HepG2 (cell line): ENCODE results near the gene HSPB6. TPM values are rescaled to one million over a fixed set of nuclear protein-coding genes. Genes with fewer than 3 reads are reported as not detected.

Experiments
- ATAC-seq: fragments of 200-7000 bp; cut with Tn5 transposase; 3 replicates; pipeline ENCODE4 v1.9.1; 2020; ENCODE audit warnings: mild to moderate bottlenecking, moderate library complexity
- BruUV-seq: library from RNA; stranded (reverse); fragments of 400-500 nt; replicated peaks from 2 replicates; lab custom pipeline; 2021; lab: Mats Ljungman, UMichigan
- CTCF ChIA-PET: fragments of 300-600 bp; formaldehyde crosslinking; extraction: SDS; loops from one replicate; lab custom pipeline; 2021; ENCODE audit warnings: low total read pairs, inconsistent platforms, low intra/inter-chr PET ratio; lab: Yijun Ruan, JAX
- POLR2A ChIA-PET: fragments of 350-600 bp; sonication (Branson Sonifier 250); formaldehyde crosslinking; loops from one replicate; lab custom pipeline; 2020; ENCODE audit warnings: antibody characterized with exemption, inconsistent platforms; lab: Yijun Ruan, JAX
- DNase-seq: peaks from one replicate; pipeline ENCODE4 v3.0.0-alpha.2; 2015; ENCODE audit warnings: low spot score
- FAIRE-seq: peaks from 3 replicates; lab custom pipeline; 2011; peaks lifted over from hg19 to GRCh38; lab: Jason Lieb, UNC
- H2AFZ ChIP-seq: one replicate; pipeline ENCODE4 v1.6.1; 2011; ENCODE audit warnings: low read length, inconsistent platforms
- H3K27ac ChIP-seq: fragments of 300-600 bp; 3 replicates; pipeline ENCODE4 v1.8.0; 2011; ENCODE audit warnings: mixed run types, mild to moderate bottlenecking, mixed read lengths, low read length, inconsistent platforms; ENCODE audit not compliant: insufficient read depth; ENCODE audit errors: extremely low read length
- H3K27me3 ChIP-seq, 2 experiments: fragments of 200-600 bp in 1 of 2; 2 replicates in 1 of 2; 3 replicates in 1 of 2; pipeline versions ENCODE4 v1.6.0 to v1.8.0; 2011; ENCODE audit warnings: low read length in 2 of 2, mild to moderate bottlenecking in 2 of 2, moderate library complexity in 2 of 2, inconsistent platforms in 1 of 2; ENCODE audit not compliant: insufficient read depth in 2 of 2, control insufficient read depth in 1 of 2
- H3K36me3 ChIP-seq, 2 experiments: fragments of 200-600 bp in 1 of 2; replicated peaks in 1 of 2; 2 replicates in 1 of 2; 3 replicates in 1 of 2; pipeline versions ENCODE4 v1.5.1 to v1.8.0; 2011; ENCODE audit warnings: low read length in 2 of 2, inconsistent platforms in 1 of 2; ENCODE audit not compliant: insufficient read depth in 2 of 2, control insufficient read depth in 1 of 2
- H3K4me1 ChIP-seq: 2 replicates; pipeline ENCODE4 v1.5.1; 2012; ENCODE audit warnings: low read length, inconsistent platforms; ENCODE audit not compliant: insufficient read depth
- H3K4me2 ChIP-seq: 2 replicates; pipeline ENCODE4 v1.6.0; 2011; ENCODE audit warnings: low read depth, low read length, inconsistent platforms
- H3K4me3 ChIP-seq, 3 experiments: fragments of 200-600 bp in 1 of 3; sonication (generic), shearing (Covaris generic) in 1 of 3; replicated peaks in 1 of 3; 2 replicates each; pipeline ENCODE4 v1.5.1; 2011 to 2016; ENCODE audit warnings: low read length in 3 of 3, inconsistent platforms in 2 of 3, low read depth in 2 of 3, mild to moderate bottlenecking in 2 of 3, control low read depth in 1 of 3, mixed read lengths in 1 of 3; ENCODE audit not compliant: insufficient read depth in 1 of 3
- H3K79me2 ChIP-seq: one replicate; pipeline ENCODE4 v1.6.1; 2011; ENCODE audit warnings: low read length, inconsistent platforms; ENCODE audit not compliant: insufficient read depth
- H3K9ac ChIP-seq: 2 replicates; pipeline ENCODE4 v1.6.0; 2011; ENCODE audit warnings: mild to moderate bottlenecking, low read depth, low read length, inconsistent platforms; ENCODE audit not compliant: insufficient read depth
- H3K9me3 ChIP-seq: 2 replicates; pipeline ENCODE4 v1.5.1; 2012; ENCODE audit warnings: mild to moderate bottlenecking, low read length
- H4K20me1 ChIP-seq: 2 replicates; pipeline ENCODE4 v1.6.0; 2011; ENCODE audit warnings: inconsistent platforms, mild to moderate bottlenecking, low read length, moderate library complexity; ENCODE audit not compliant: insufficient read depth
- DZIP1 ChIP-seq: sonication (generic); formaldehyde crosslinking; IDR thresholded peaks from 2 replicates; pipeline ENCODE4 v1.5.0; 2020; ENCODE audit warnings: mild to moderate bottlenecking, missing genetic modification reagents
- EP300 ChIP-seq, 3 experiments: sonication (generic) in 1 of 3; formaldehyde crosslinking in 1 of 3; IDR thresholded peaks; 2 replicates each; pipeline versions ENCODE4 v1.5.1 to v1.6.1; 2011 to 2020; ENCODE audit warnings: low read depth in 2 of 3, low read length in 2 of 3, borderline replicate concordance in 1 of 3, improper control_type of control experiment in 1 of 3, mild to moderate bottlenecking in 1 of 3, missing genetic modification reagents in 1 of 3, moderate library complexity in 1 of 3
- HMGA1 ChIP-seq: sonication (generic); formaldehyde crosslinking; conservative IDR thresholded peaks from 2 replicates; pipeline ENCODE4 v1.4.0; 2020; ENCODE audit warnings: missing genetic modification reagents
- HNRNPLL ChIP-seq: fragments of 200-400 bp; formaldehyde crosslinking; IDR thresholded peaks from 2 replicates; pipeline ENCODE4 v1.6.1; 2017; ENCODE audit warnings: mild to moderate bottlenecking, low read depth, low read length; ENCODE audit not compliant: poor library complexity, severe bottlenecking
- MIER3 ChIP-seq: IDR thresholded peaks from 2 replicates; pipeline ENCODE4 v1.6.1; 2016; ENCODE audit warnings: missing compliant biosample characterization, borderline replicate concordance
- NR2F2 ChIP-seq: IDR thresholded peaks from 2 replicates; pipeline ENCODE4 v1.6.1; 2012; ENCODE audit warnings: low read depth, inconsistent platforms, borderline replicate concordance
- PCBP2 ChIP-seq: fragments of 200-400 bp; formaldehyde crosslinking; optimal IDR thresholded peaks from 2 replicates; pipeline ENCODE3; 2018; ENCODE audit warnings: low read length, low read depth; ENCODE audit not compliant: poor library complexity, severe bottlenecking
- TBL1XR1 ChIP-seq: fragments of 150-350 bp; IDR thresholded peaks from 2 replicates; pipeline ENCODE4 v1.6.1; 2014; ENCODE audit warnings: borderline replicate concordance, low read length; ENCODE audit not compliant: partially characterized antibody
- ZBTB20 ChIP-seq: sonication (generic); formaldehyde crosslinking; IDR thresholded peaks from 2 replicates; pipeline ENCODE4 v1.8.1; 2023; ENCODE audit warnings: missing genetic modification reagents, low read depth, mild to moderate bottlenecking, borderline replicate concordance
- ZNF557 ChIP-seq: sonication (generic); formaldehyde crosslinking; IDR thresholded peaks from 2 replicates; pipeline ENCODE4 v1.4.0; 2020; ENCODE audit warnings: missing genetic modification reagents
- WGBS: methylation state at CpG from one replicate; pipeline ENCODE4 v1.1.6; 2017; ENCODE audit warnings: low lambda C conversion rate; 5-methylcytosine and 5-hydroxymethylcytosine counted together
- in situ Hi-C: cut with HindIII; loops from 2 replicates; pipeline ENCODE4 v1.10.0; 2017; ENCODE audit warnings: low pct_unique_long_range_greater_than_20kb; ENCODE audit not compliant: extremely low pct_ligation_motif_present
- intact Hi-C: fragments of 100-400 bp; cut with micrococcal nuclease; formaldehyde crosslinking; loops from one replicate; pipeline ENCODE4 v1.10.0; 2022; ENCODE audit not compliant: unreplicated experiment
- polyA plus RNA-seq, 8 experiments: library from polyadenylated mRNA; depleted of rRNA in 3 of 8; stranded (reverse) in 7 of 8; unstranded in 1 of 8; fragments of >200 nt; fragmentation: Illumina TruSeq in 4 of 8; extraction: Trizol in 4 of 8; gene quantifications; 2 replicates each; pipeline versions ENCODE4 v1.2.1 to v1.2.3, GENCODE V29; 2011 to 2016; ENCODE audit warnings: low read depth in 4 of 8, missing spikeins in 1 of 8, mixed read lengths in 1 of 8; ENCODE audit not compliant: insufficient read depth in 1 of 8
- total RNA-seq, 5 experiments: library from RNA; depleted of rRNA; stranded (reverse); fragments of >200 nt; fragmentation: Illumina TruSeq; extraction: Trizol; gene quantifications; 2 replicates each; pipeline ENCODE4 v1.2.3, GENCODE V29; 2016; ENCODE audit warnings: low read depth in 1 of 5

The HSPB6 gene
- total and polyA plus RNA-seq, 2 of the 13 experiments (the other 11 are each of a cell fraction or from before 2014, with no cell fraction given): 0.18 TPM; not detected in 1

GRCh38 chr19:35720648-35721047, 36.2 kb downstream of the HSPB6 start:
- Histone ChIP-seq H3K4me2 (no peak overlapping the region), H3K4me1 (peaks cover 17% of the 10 kb centered on the region), H3K27ac (no peak overlapping the region), H3K4me3 (no peak overlapping the region), H3K9me3 (no peaks in the 10 kb centered on the region), H3K36me3 (peaks cover 29 to 51% of the 10 kb centered on the region in 2 experiments), H3K9ac (no peak overlapping the region), H3K27me3 (no peaks in the 10 kb centered on the region), H2AFZ (no peak overlapping the region), H3K79me2 (peaks cover 21% of the 10 kb centered on the region), H4K20me1 (peaks cover 8% of the 10 kb centered on the region)
- intact Hi-C loops (no loop called here), in situ Hi-C loops (no loop called here)
- no peak for FAIRE-seq
- CTCF ChIA-PET: no interaction called here
- ATAC-seq: no peak
- POLR2A ChIA-PET: interaction anchor here (4.6 kb wide), 1 partner anchor 18 kb away, joined by 69 read pairs; no protein-coding TSS in a partner anchor
- no peak for DNase-seq
- over 99% methylated on average over 17 of the region's 17 CpGs for WGBS
- no peak for TF ChIP-seq DZIP1 (CRISPR knock-in tag)
- peak; percentile 3 for TF ChIP-seq HNRNPLL
- BruUV-seq: no TSS peak

- POLR2A ChIA-PET: interaction anchor here (1.4 to 4.6 kb wide), 4 partner anchors 16 to 28 kb away, joined by 3 to 69 read pairs (median 15); partner anchors contain the start of genes LIN37, PSENEN and U2AF1L4
- Histone ChIP-seq H3K4me1 (peaks cover 22% of the 10 kb centered on the region), H3K4me2 (no peak overlapping the region), H3K79me2 (peaks cover 21% of the 10 kb centered on the region), H2AFZ (no peak overlapping the region), H3K9me3 (no peaks in the 10 kb centered on the region), H4K20me1 (peaks cover 8% of the 10 kb centered on the region), H3K4me3 (no peak overlapping the region), H3K9ac (peak overlapping the region; percentile 88; the same call in 1 of the 2 replicates), H3K27ac (peak overlapping the region; percentile 67), H3K36me3 (peaks cover 25 to 46% of the 10 kb centered on the region in 2 experiments), H3K27me3 (no peaks in the 10 kb centered on the region)
- in situ Hi-C loops (no loop called here), intact Hi-C loops (no loop called here)
- FAIRE-seq (no peak), DNase-seq (no peak), ATAC-seq (no peak)
- BruUV-seq: no TSS peak
- 90% methylated on average over 9 of the region's 9 CpGs for WGBS
- CTCF ChIA-PET: interaction anchor here (7.0 kb wide), 1 partner anchor 26 kb away, joined by 201 read pairs; no protein-coding TSS in a partner anchor
- TF ChIP-seq NR2F2 (no peak), EP300 (IDR thresholded peaks at IDR 0.05; ENCODE audit: low read depth in 2 of 2, low read length in 2 of 2) (no peak), EP300 (CRISPR knock-in tag; IDR thresholded peaks at IDR 0.05; ENCODE audit: borderline replicate concordance) (no peak), ZNF557 (CRISPR knock-in tag) (no peak), HMGA1 (CRISPR knock-in tag) (no peak), ZBTB20 (no peak), TBL1XR1 (no peak), MIER3 (CRISPR knock-in tag) (no peak), PCBP2 (no peak)
These were observed 36.7 kb downstream of the HSPB6 start for GRCh38 chr19:35720163-35720524.
